SK-N-SH treated with all-trans-retinoic acid at 6 μM for 48 hours (cell line): ENCODE results near the gene CCDC197.

Experiments
- ATAC-seq: fragments of 200-7000 bp; cut with Tn5 transposase; 3 replicates; pipeline ENCODE4 v1.9.1; 2020; ENCODE audit warnings: mild to moderate bottlenecking, moderate library complexity
- ARNTL ChIP-seq: fragments of 450-650 bp; formaldehyde crosslinking; IDR thresholded peaks from 2 replicates; pipeline ENCODE4 v1.5.0; 2020; ENCODE audit warnings: low read depth, mild to moderate bottlenecking, moderate library complexity, borderline replicate concordance
- BACH2 ChIP-seq: fragments of 250-450 bp; sonication (Bioruptor Pico); IDR thresholded peaks from 2 replicates; pipeline ENCODE4 v1.9.0; 2021; ENCODE audit warnings: mild to moderate bottlenecking, borderline replicate concordance
- CREB5 ChIP-seq: fragments of 250-450 bp; sonication (Bioruptor Pico); IDR thresholded peaks from 2 replicates; pipeline ENCODE4 v1.5.1; 2020; ENCODE audit warnings: low read depth, mild to moderate bottlenecking, moderate library complexity
- CSDC2 ChIP-seq: fragments of 250-450 bp; sonication (Bioruptor Pico); IDR thresholded peaks from 2 replicates; pipeline ENCODE4 v1.5.0; 2020; ENCODE audit warnings: mild to moderate bottlenecking, moderate library complexity
- CSRNP3 ChIP-seq: fragments of 250-450 bp; sonication (Bioruptor Pico); IDR thresholded peaks from 2 replicates; pipeline ENCODE4 v1.5.1; 2021; ENCODE audit warnings: mild to moderate bottlenecking, moderate library complexity
- ESRRG ChIP-seq: fragments of 250-450 bp; sonication (Bioruptor Pico); IDR thresholded peaks from 2 replicates; pipeline ENCODE4 v1.6.1; 2021; ENCODE audit warnings: mild to moderate bottlenecking
- ISL1 ChIP-seq: fragments of 250-450 bp; sonication (Bioruptor Pico); IDR thresholded peaks from 2 replicates; pipeline ENCODE4 v2.1.2; 2022; ENCODE audit warnings: mild to moderate bottlenecking, moderate library complexity
- OSR1 ChIP-seq: fragments of 250-450 bp; sonication (Bioruptor Pico); IDR thresholded peaks from 2 replicates; pipeline ENCODE4 v1.8.0; 2022; ENCODE audit warnings: moderate library complexity, mild to moderate bottlenecking, inconsistent platforms
- RARB ChIP-seq: fragments of 250-450 bp; sonication (Bioruptor Pico); IDR thresholded peaks from 2 replicates; pipeline ENCODE4 v1.8.0; 2021; ENCODE audit warnings: mild to moderate bottlenecking, moderate library complexity
- SNAI2 ChIP-seq: fragments of 250-450 bp; sonication (Bioruptor Pico); IDR thresholded peaks from 2 replicates; pipeline ENCODE4 v1.5.0; 2020; ENCODE audit warnings: mild to moderate bottlenecking, moderate library complexity
- TCF4 ChIP-seq: fragments of 250-450 bp; sonication (Bioruptor Pico); IDR thresholded peaks from 2 replicates; pipeline ENCODE4 v1.8.0; 2021; ENCODE audit warnings: mild to moderate bottlenecking, moderate library complexity, borderline replicate concordance
- TOX ChIP-seq: fragments of 250-450 bp; sonication (Bioruptor Pico); IDR thresholded peaks from 2 replicates; pipeline ENCODE4 v1.8.0; 2021; ENCODE audit warnings: mild to moderate bottlenecking, moderate library complexity, borderline replicate concordance
- ZFP3 ChIP-seq: fragments of 250-450 bp; sonication (Bioruptor Pico); IDR thresholded peaks from 2 replicates; pipeline ENCODE4 v1.5.0; 2020; ENCODE audit warnings: mild to moderate bottlenecking, moderate library complexity
- ZFP30 ChIP-seq: fragments of 450-650 bp; formaldehyde crosslinking; IDR thresholded peaks from 2 replicates; pipeline ENCODE4 v1.5.0; 2022; ENCODE audit warnings: mild to moderate bottlenecking, moderate library complexity
- ZNF70 ChIP-seq: fragments of 450-650 bp; formaldehyde crosslinking; IDR thresholded peaks from 2 replicates; pipeline ENCODE4 v1.5.0; 2020; ENCODE audit warnings: mild to moderate bottlenecking, moderate library complexity
- TF ChIP-seq, protein P1 (sequence below): fragments of 250-450 bp; sonication (Bioruptor Pico); IDR thresholded peaks from 2 replicates; pipeline ENCODE4 v1.8.0; 2020; ENCODE audit warnings: mild to moderate bottlenecking, moderate library complexity, borderline replicate concordance
- TF ChIP-seq, protein P2 (sequence below): fragments of 250-450 bp; sonication (Bioruptor Pico); IDR thresholded peaks from 2 replicates; pipeline ENCODE4 v1.5.0; 2020; ENCODE audit warnings: mild to moderate bottlenecking, moderate library complexity
- TF ChIP-seq, protein P3 (sequence below): fragments of 250-450 bp; sonication (Bioruptor Pico); IDR thresholded peaks from 2 replicates; pipeline ENCODE4 v1.8.0; 2021; ENCODE audit warnings: low read depth, mild to moderate bottlenecking, moderate library complexity, borderline replicate concordance

The CCDC197 gene

DNA sequence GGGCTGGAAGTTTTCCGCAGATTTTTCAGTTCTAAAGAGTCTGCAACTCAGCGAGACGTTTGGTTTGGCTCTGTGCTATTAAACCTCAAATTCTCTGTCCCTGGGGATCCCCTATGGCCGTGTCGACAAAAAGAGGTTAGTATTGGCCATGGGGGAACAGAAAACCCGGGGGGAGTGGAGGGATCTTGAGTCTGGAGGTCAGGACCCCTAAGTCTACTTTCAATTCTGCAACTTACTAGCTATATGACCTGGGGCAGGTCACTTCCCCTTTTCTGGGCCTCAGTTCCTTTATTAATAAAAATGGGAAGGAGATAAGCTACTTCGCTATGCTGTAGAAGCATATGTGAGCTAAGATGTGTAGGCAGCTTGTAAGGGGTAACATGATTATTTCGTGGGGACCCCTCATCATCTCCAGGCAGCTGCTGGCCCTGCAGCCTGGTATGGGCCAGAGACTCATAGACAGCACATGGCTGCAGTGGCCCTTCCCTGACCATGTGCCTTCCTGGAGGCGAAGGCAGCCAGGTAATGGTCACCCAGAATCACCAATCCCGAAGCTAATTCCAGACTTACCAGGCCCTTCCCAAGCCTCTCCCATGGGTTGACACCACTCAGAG lies 29.4 kb upstream of the CCDC197 start (continued):
- TF ChIP-seq, protein P1, sequence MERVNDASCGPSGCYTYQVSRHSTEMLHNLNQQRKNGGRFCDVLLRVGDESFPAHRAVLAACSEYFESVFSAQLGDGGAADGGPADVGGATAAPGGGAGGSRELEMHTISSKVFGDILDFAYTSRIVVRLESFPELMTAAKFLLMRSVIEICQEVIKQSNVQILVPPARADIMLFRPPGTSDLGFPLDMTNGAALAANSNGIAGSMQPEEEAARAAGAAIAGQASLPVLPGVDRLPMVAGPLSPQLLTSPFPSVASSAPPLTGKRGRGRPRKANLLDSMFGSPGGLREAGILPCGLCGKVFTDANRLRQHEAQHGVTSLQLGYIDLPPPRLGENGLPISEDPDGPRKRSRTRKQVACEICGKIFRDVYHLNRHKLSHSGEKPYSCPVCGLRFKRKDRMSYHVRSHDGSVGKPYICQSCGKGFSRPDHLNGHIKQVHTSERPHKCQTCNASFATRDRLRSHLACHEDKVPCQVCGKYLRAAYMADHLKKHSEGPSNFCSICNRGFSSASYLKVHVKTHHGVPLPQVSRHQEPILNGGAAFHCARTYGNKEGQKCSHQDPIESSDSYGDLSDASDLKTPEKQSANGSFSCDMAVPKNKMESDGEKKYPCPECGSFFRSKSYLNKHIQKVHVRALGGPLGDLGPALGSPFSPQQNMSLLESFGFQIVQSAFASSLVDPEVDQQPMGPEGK = no peak
- TF ChIP-seq RARB (CRISPR knock-in tag) (no peak), CREB5 (CRISPR knock-in tag) (no peak), CSRNP3 (CRISPR knock-in tag) (no peak), ZFP3 (CRISPR knock-in tag) (no peak), ARNTL (no peak)
- TF ChIP-seq, all 23 proteins: peak for 0

GRCh38 chr14:93969082-93969828 lies 27.8 kb upstream of the CCDC197 start:
- no peak for TF ChIP-seq ZFP30 (CRISPR knock-in tag)
- TF ChIP-seq, protein P2, sequence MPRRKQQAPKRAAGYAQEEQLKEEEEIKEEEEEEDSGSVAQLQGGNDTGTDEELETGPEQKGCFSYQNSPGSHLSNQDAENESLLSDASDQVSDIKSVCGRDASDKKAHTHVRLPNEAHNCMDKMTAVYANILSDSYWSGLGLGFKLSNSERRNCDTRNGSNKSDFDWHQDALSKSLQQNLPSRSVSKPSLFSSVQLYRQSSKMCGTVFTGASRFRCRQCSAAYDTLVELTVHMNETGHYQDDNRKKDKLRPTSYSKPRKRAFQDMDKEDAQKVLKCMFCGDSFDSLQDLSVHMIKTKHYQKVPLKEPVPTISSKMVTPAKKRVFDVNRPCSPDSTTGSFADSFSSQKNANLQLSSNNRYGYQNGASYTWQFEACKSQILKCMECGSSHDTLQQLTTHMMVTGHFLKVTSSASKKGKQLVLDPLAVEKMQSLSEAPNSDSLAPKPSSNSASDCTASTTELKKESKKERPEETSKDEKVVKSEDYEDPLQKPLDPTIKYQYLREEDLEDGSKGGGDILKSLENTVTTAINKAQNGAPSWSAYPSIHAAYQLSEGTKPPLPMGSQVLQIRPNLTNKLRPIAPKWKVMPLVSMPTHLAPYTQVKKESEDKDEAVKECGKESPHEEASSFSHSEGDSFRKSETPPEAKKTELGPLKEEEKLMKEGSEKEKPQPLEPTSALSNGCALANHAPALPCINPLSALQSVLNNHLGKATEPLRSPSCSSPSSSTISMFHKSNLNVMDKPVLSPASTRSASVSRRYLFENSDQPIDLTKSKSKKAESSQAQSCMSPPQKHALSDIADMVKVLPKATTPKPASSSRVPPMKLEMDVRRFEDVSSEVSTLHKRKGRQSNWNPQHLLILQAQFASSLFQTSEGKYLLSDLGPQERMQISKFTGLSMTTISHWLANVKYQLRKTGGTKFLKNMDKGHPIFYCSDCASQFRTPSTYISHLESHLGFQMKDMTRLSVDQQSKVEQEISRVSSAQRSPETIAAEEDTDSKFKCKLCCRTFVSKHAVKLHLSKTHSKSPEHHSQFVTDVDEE = no peak
- TF ChIP-seq OSR1 (CRISPR knock-in tag) = no peak
- no peak for TF ChIP-seq ARNTL
- no peak for TF ChIP-seq TOX (CRISPR knock-in tag)
- TF ChIP-seq RARB (CRISPR knock-in tag) = no peak
- TF ChIP-seq TCF4 (CRISPR knock-in tag) = no peak
- no peak for TF ChIP-seq BACH2 (CRISPR knock-in tag)
- TF ChIP-seq, protein P1 = no peak
- TF ChIP-seq, protein P3, sequence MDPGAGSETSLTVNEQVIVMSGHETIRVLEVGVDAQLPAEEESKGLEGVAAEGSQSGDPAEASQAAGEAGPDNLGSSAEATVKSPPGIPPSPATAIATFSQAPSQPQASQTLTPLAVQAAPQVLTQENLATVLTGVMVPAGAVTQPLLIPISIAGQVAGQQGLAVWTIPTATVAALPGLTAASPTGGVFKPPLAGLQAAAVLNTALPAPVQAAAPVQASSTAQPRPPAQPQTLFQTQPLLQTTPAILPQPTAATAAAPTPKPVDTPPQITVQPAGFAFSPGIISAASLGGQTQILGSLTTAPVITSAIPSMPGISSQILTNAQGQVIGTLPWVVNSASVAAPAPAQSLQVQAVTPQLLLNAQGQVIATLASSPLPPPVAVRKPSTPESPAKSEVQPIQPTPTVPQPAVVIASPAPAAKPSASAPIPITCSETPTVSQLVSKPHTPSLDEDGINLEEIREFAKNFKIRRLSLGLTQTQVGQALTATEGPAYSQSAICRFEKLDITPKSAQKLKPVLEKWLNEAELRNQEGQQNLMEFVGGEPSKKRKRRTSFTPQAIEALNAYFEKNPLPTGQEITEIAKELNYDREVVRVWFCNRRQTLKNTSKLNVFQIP (CRISPR knock-in tag) = no peak
- no peak for TF ChIP-seq CREB5 (CRISPR knock-in tag)
- TF ChIP-seq ZNF70 (CRISPR knock-in tag) = no peak
- no peak for TF ChIP-seq SNAI2 (CRISPR knock-in tag)
- no peak for TF ChIP-seq ESRRG (CRISPR knock-in tag)
- TF ChIP-seq CSDC2 (CRISPR knock-in tag) = no peak
- TF ChIP-seq ISL1 (CRISPR knock-in tag) = no peak
- no peak for ATAC-seq
